Measurements from ENCODE around the gene MMP2. TPM values are rescaled to one million over a fixed set of nuclear protein-coding genes. Genes with fewer than 3 reads are reported as not detected.

MMP2 gene
- total RNA-seq, 1 experiment from 2014 or later, result not detected

GRCh38 chr16:55505333-55506015 lies 26.5 kb downstream of the MMP2 start:
- H3K9ac ChIP-seq (ENCODE audit: low read length), result no peak overlapping the region
- DNase-seq (no peak), ATAC-seq (no peak)
- peaks cover 30% of the 10 kb centered on the region for H3K4me1 ChIP-seq (ENCODE audit: insufficient read depth, low read length)
- ChIA-PET CTCF (no interaction called here), POLR2A (ENCODE audit: unreplicated experiment) (no interaction called here)
- H2AFZ ChIP-seq (ENCODE audit: low read length), result no peak overlapping the region
- no peaks in the 10 kb centered on the region for H3K36me3 ChIP-seq (ENCODE audit: low read depth, low read length)
- no peak overlapping the region for H3K4me3 ChIP-seq (ENCODE audit: low read length)
- no peak overlapping the region for H3K4me2 ChIP-seq (ENCODE audit: low read length)
- no peaks in the 10 kb centered on the region for H3K27me3 ChIP-seq (ENCODE audit: low read length)
- H4K20me1 ChIP-seq (ENCODE audit: low read length), result no peaks in the 10 kb centered on the region
- no peaks in the 10 kb centered on the region for H3F3A ChIP-seq (ENCODE audit: low read length, unreplicated experiment)
- no peak for TF ChIP-seq CTCF (conservative IDR thresholded peaks at IDR 0.05; ENCODE audit: low read depth, low read length)
- no peak for TF ChIP-seq EZH2 (IDR thresholded peaks at IDR 0.05; ENCODE audit: low read length, unreplicated experiment)
- H3K27ac ChIP-seq (ENCODE audit: low read length), result no peak overlapping the region
- H3K9me3 ChIP-seq (ENCODE audit: low read length), result no peaks in the 10 kb centered on the region
- intact Hi-C loops (cut with micrococcal nuclease), result no loop called here
- no TSS peak for BruUV-seq (replicated peaks)
- H3K9me2 ChIP-seq (replicated peaks; ENCODE audit: low read length), result no peaks in the 10 kb centered on the region
- peaks cover 6% of the 10 kb centered on the region; the same call in 1 of the 2 replicates for H3K79me2 ChIP-seq (ENCODE audit: low read length)

- ChIA-PET CTCF (no interaction called here), POLR2A (ENCODE audit: unreplicated experiment) (no interaction called here)
Observed at GRCh38 chr16:55506083-55506482, 27.1 kb downstream of the MMP2 start.

GRCh38 chr16:55506708-55507107 lies 27.7 kb downstream of the MMP2 start:
- H3K27ac ChIP-seq (ENCODE audit: low read length), result no peak overlapping the region
- H3K4me3 ChIP-seq (ENCODE audit: low read length), result no peak overlapping the region
- TF ChIP-seq CTCF (conservative IDR thresholded peaks at IDR 0.05; ENCODE audit: low read depth, low read length) (no peak), EZH2 (IDR thresholded peaks at IDR 0.05; ENCODE audit: low read length, unreplicated experiment) (no peak)
- CTCF ChIA-PET, result no interaction called here
- H3K4me1 ChIP-seq (ENCODE audit: insufficient read depth, low read length), result peaks cover 18% of the 10 kb centered on the region
- BruUV-seq (replicated peaks), result no TSS peak
- no peaks in the 10 kb centered on the region for H3K9me2 ChIP-seq (replicated peaks; ENCODE audit: low read length)
- no peaks in the 10 kb centered on the region for H4K20me1 ChIP-seq (ENCODE audit: low read length)
- no peak overlapping the region for H3K4me2 ChIP-seq (ENCODE audit: low read length)
- H3K27me3 ChIP-seq (ENCODE audit: low read length), result no peaks in the 10 kb centered on the region
- no peak for DNase-seq
- POLR2A ChIA-PET (ENCODE audit: unreplicated experiment), result no interaction called here
- intact Hi-C loops (cut with micrococcal nuclease), result no loop called here
- no peaks in the 10 kb centered on the region for H3K36me3 ChIP-seq (ENCODE audit: low read depth, low read length)
- H2AFZ ChIP-seq (ENCODE audit: low read length), result no peak overlapping the region
- H3K79me2 ChIP-seq (ENCODE audit: low read length), result peaks cover 14% of the 10 kb centered on the region; the same call in 1 of the 2 replicates
- no peaks in the 10 kb centered on the region for H3F3A ChIP-seq (ENCODE audit: low read length, unreplicated experiment)
- H3K9me3 ChIP-seq (ENCODE audit: low read length), result no peaks in the 10 kb centered on the region
- H3K9ac ChIP-seq (ENCODE audit: low read length), result no peak overlapping the region
- no peak for ATAC-seq

More at GRCh38 chr16:55506083-55506482, 27.1 kb downstream of the MMP2 start:
- H3K9me2 ChIP-seq (replicated peaks; ENCODE audit: low read length), result no peaks in the 10 kb centered on the region
- no TSS peak for BruUV-seq (replicated peaks)
- ATAC-seq, result no peak
- DNase-seq, result no peak
- no peak overlapping the region for H3K4me2 ChIP-seq (ENCODE audit: low read length)
- H3K4me3 ChIP-seq (ENCODE audit: low read length), result no peak overlapping the region
- no peaks in the 10 kb centered on the region for H4K20me1 ChIP-seq (ENCODE audit: low read length)
- peaks cover 24% of the 10 kb centered on the region for H3K4me1 ChIP-seq (ENCODE audit: insufficient read depth, low read length)
- no peak overlapping the region for H3K9ac ChIP-seq (ENCODE audit: low read length)
- no peaks in the 10 kb centered on the region for H3K27me3 ChIP-seq (ENCODE audit: low read length)
- intact Hi-C loops (cut with micrococcal nuclease), result no loop called here
- no peaks in the 10 kb centered on the region for H3F3A ChIP-seq (ENCODE audit: low read length, unreplicated experiment)
- H3K36me3 ChIP-seq (ENCODE audit: low read depth, low read length), result no peaks in the 10 kb centered on the region
- no peak overlapping the region for H2AFZ ChIP-seq (ENCODE audit: low read length)
- TF ChIP-seq EZH2 (IDR thresholded peaks at IDR 0.05; ENCODE audit: low read length, unreplicated experiment), result no peak
- H3K9me3 ChIP-seq (ENCODE audit: low read length), result no peaks in the 10 kb centered on the region
- H3K79me2 ChIP-seq (ENCODE audit: low read length), result peaks cover 10% of the 10 kb centered on the region; the same call in 1 of the 2 replicates
- H3K27ac ChIP-seq (ENCODE audit: low read length), result no peak overlapping the region
